Effector memory CD8-positive, alpha-beta T cell (primary cell): ENCODE data around the gene EMD.

Experiments used
- ATAC-seq: fragments of 150-1000 bp; cut with Tn5 transposase; replicated peaks from 2 replicates; pipeline ENCODE4 v1.10.0; 2021; ENCODE audit warnings: mild to moderate bottlenecking, moderate library complexity
- DNase-seq, 3 experiments: peaks; one replicate each; pipeline ENCODE4 v3.0.0; 2021
- H3K27ac Mint-ChIP-seq, 2 donors: one replicate each; pipeline ENCODE4 v1.8.0; 2022; ENCODE audit warnings: mild to moderate bottlenecking in 2 of 2, mixed read lengths in 2 of 2, moderate library complexity in 2 of 2
- H3K27me3 Mint-ChIP-seq, 2 donors: one replicate each; pipeline ENCODE4 v1.8.0; 2022; ENCODE audit warnings: mixed read lengths in 2 of 2
- H3K36me3 Mint-ChIP-seq: one replicate; pipeline ENCODE4 v1.8.0; 2022; ENCODE audit warnings: mild to moderate bottlenecking, moderate library complexity, mixed read lengths; ENCODE audit not compliant: insufficient read depth
- H3K4me1 Mint-ChIP-seq, 2 donors: one replicate each; pipeline ENCODE4 v1.8.0; 2022; ENCODE audit warnings: low read depth in 2 of 2, mixed read lengths in 2 of 2
- H3K4me3 Mint-ChIP-seq, 2 donors: one replicate each; pipeline ENCODE4 v1.8.0; 2022; ENCODE audit warnings: mild to moderate bottlenecking in 2 of 2, mixed read lengths in 2 of 2, moderate library complexity in 2 of 2
- H3K9me3 Mint-ChIP-seq, 2 donors: one replicate each; pipeline ENCODE4 v1.8.0; 2022; ENCODE audit warnings: mixed read lengths in 2 of 2

The EMD gene

DNA sequence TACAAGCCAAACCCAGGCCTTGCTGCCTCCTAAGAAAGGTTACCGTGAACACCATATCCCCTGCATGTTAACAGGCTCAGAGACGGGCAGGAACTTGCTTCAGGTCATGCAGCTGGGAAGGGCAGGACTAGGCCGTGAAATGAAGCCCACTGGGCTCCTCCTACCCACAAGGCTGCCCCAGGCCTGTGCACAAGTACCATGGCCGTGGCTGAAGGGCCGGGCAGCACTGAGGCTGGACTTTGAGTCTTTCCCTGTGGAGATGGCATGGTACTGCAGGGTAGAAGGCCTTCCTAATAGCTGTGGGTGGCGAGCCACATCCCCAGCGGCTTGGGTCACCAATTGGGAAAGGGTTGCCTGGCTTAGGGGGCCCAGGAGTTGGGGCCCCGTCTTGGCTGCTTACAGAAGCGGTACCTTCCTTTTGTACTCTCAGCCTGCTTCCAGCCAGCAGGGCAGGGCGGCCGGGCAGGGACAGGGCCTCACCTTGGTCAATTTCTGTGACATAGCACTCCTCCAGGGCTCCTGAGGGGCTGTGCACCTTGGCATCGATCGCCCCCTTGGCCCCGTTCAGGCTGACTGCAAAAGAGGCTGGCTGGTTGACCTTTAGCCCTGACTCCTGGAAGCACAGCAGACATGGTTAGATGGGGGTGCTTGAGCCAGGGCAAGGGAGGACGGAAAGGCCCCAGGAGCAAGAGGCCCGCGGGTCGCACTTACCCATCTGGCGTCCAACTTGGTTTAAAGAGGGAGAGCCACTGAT lies 28.5 kb upstream of the EMD start:
- Mint-ChIP-seq H3K27ac (peak overlapping the region; percentile 88 to 99), H3K27me3 (no peaks in the 10 kb centered on the region), H3K4me1 (peaks cover 14 to 45% of the 10 kb centered on the region in 2 donors), H3K36me3 (peaks cover 88% of the 10 kb centered on the region), H3K4me3 (peak overlapping the region; percentile 63 to 77), H3K9me3 (no peaks in the 10 kb centered on the region)
- ATAC-seq (no peak), DNase-seq (peak in 1 of 3 experiments; percentile 10)

DNA sequence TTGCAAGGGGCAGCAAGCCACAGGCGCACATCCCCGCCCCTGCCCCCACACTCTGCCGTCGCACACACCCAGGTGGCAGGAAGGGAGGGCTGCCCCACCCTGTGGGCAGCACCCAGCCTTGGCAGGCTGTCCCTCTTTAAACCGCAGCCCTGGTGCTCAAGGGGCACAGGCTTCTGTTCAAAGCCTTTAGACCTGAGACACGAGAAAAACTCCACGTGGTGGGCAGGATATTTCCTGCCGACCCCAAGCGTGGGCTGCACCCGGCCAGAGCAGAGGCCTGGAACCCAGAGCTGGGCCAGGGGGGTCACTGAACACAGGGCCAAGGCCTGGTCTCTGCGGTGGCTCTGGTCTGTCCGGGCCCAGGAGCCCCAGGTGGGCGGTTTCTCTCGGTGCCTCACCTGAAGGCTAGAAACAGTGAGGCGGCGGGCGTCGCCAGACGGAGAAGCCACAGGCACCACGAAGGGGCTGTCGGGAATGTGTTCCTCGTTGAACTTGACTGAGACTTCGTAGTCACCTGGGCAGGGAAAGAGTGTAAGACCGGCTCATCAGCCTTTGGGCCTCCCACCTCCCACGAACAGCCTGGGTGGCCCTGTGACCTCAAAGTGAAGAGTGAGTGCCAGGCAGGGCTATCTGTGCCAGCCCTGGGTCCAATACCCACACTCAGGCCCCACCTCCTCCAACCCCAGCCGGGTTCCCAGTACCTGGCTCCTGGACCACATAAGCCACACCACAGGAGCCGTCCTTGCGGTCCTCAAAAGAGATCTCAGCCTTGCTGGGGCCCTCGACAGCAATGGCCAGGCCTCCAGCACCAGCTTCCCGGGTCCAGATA lies 27.7 kb upstream of the EMD start:
- Mint-ChIP-seq H3K4me3 (peak overlapping the region; percentile 63 to 77), H3K36me3 (peaks cover 96% of the 10 kb centered on the region), H3K27ac (peak overlapping the region; percentile 88 to 99), H3K9me3 (no peaks in the 10 kb centered on the region), H3K4me1 (peaks cover 14 to 48% of the 10 kb centered on the region in 2 donors), H3K27me3 (no peaks in the 10 kb centered on the region)
- DNase-seq: peak; percentile 32 to 50 (median 46)
- peak; percentile 51 for ATAC-seq

DNA sequence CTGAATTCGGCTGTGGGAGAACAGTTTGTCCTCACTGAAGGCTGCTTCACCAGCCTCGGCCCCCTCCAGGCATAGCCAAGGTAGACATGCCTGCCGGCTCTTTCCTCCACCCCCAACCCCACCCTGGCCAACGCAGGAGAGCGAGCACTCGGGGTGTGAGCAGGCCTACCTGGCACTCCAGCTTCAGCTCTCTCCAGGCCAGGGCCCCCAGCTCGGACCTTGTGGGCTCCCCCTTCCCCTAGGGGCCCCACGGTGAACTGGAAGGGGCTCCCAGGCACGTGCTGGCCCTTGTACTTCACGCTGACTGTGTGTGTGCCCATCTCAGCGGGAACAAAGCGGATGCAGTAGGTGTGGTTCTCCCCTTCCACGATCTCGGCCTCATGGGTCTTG lies 27.1 kb upstream of the EMD start:
- Mint-ChIP-seq H3K27ac (peak overlapping the region; percentile 88 to 99), H3K4me1 (peaks cover 13 to 49% of the 10 kb centered on the region in 2 donors), H3K9me3 (no peaks in the 10 kb centered on the region), H3K27me3 (no peaks in the 10 kb centered on the region), H3K4me3 (peak overlapping the region; percentile 63 to 77), H3K36me3 (peaks cover 100% of the 10 kb centered on the region)
- ATAC-seq (peak; percentile 5), DNase-seq (no peak)

DNA sequence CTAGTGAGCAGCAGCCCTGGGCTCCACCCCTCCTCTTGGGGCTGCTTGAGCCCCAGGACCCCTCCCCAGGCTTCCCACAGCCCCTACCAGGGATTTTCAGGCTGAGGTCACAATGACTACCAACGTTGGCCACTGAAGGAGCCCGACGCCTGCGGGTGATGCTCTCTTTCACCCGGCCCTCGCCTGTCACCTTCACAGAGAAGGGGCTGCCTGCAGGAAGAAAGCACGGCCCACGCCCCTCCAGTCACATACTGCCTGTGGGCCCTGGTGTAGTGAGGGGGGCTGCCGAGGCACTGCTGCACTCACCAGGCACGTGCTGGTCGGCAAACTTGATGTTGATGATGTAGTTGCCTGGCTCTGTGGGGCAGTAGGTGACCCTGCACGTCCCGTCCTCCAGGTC lies 26.6 kb upstream of the EMD start:
- Mint-ChIP-seq H3K4me3 (peak overlapping the region; percentile 63 to 77), H3K27me3 (no peaks in the 10 kb centered on the region), H3K36me3 (peaks cover 100% of the 10 kb centered on the region), H3K4me1 (peaks cover 8 to 45% of the 10 kb centered on the region in 2 donors), H3K27ac (peak overlapping the region; percentile 88 to 99), H3K9me3 (no peaks in the 10 kb centered on the region)
- ATAC-seq: peak; percentile 6
- peak in 1 of 3 experiments; percentile 10 for DNase-seq

DNA sequence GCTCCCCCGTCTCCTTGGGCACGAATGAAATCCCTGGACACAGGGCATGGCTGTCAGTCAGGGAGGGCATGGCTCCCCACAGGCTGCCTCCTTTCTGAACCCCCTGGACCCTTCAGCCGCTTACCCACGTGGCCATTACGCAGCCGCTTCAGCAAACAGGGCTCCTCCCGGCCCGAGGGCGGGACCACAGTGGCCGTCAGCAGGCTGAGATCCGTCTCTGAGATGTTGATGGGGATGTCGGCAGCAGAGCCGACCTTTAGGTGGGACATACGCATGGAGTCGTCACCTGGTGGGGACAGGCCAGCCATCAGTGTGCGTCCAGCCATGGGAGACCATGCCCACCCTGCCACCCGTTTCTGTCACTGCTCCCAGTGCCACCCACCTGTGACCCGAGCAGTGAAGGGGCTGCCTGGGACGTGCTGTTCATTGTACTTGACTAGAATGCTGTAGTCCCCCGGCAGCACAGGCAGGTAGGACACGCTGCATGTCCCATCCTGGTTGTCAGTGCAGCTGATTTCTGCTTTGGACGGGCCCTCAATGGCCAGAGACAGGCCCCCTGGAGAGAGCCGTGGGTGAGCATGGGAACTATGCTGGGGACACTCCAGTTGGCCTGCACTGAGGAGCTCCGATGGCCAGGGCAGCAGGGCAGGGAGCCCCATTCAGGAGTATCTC lies 25.8 kb upstream of the EMD start:
- Mint-ChIP-seq H3K4me3 (peak overlapping the region in 1 of 2 donors; percentile 77), H3K4me1 (peaks cover 6 to 45% of the 10 kb centered on the region in 2 donors), H3K9me3 (no peaks in the 10 kb centered on the region), H3K27me3 (no peaks in the 10 kb centered on the region), H3K27ac (peak overlapping the region; percentile 44 to 99), H3K36me3 (peaks cover 100% of the 10 kb centered on the region)
- ATAC-seq: no peak
- peak in 1 of 3 experiments; percentile 1 for DNase-seq

DNA sequence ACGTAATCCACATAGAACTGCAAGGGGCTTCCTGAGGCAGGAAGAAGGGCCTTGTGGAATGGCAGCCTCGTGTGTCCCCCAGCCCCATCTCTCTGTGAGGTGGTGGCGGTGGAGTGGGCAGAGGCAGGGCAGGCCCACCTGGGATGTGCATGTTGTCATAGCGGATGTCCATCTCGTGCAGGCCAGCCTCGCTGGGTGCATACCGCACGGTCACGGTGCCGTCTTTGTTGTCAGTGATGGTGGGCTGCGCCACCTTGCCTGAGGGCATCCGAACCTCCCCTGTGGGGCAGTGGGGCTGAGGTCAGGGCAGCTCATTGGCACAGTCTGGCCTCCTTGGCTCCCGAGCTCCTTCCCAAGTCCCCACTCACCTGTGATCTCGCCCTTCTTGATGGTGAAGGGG lies 25.1 kb upstream of the EMD start:
- H3K36me3 Mint-ChIP-seq: peaks cover 100% of the 10 kb centered on the region

DNA sequence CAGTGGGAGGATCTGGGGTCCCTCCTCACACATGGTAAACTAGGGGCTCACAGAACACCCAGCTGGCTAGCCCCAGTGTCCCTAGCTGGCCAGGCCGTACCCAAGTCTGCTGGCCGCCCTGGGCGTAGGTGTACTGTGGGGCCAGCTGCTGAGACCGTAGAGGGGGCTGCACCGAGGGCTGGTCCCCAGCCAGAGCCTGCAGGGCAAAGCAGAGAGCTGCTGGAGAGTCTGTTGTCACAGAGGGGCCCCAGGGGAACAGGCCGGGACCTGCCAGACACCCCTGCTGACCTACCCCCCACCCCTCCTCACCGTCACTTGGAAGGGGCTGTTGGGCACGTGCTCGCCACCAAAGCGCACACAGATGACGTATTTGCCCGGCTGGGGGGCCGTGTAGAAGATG lies 24.6 kb upstream of the EMD start:
- Mint-ChIP-seq H3K4me3 (peak overlapping the region in 1 of 2 donors; percentile 23), H3K4me1 (peaks cover 12 to 45% of the 10 kb centered on the region in 2 donors), H3K27ac (peak overlapping the region; percentile 28 to 99), H3K36me3 (peaks cover 100% of the 10 kb centered on the region), H3K9me3 (no peaks in the 10 kb centered on the region), H3K27me3 (no peaks in the 10 kb centered on the region)
- no peak for ATAC-seq
- DNase-seq: no peak

More for the DNA sequence above, 25.1 kb upstream of the EMD start:
- DNase-seq (peak in 2 of 3 experiments; percentile 1 to 2), ATAC-seq (no peak)
- H3K27me3 Mint-ChIP-seq: no peaks in the 10 kb centered on the region
- peak overlapping the region; percentile 44 to 99 for H3K27ac Mint-ChIP-seq
- H3K4me3 Mint-ChIP-seq: peak overlapping the region in 1 of 2 donors; percentile 77
- peaks cover 12 to 49% of the 10 kb centered on the region in 2 donors for H3K4me1 Mint-ChIP-seq
- H3K9me3 Mint-ChIP-seq: no peaks in the 10 kb centered on the region

DNA sequence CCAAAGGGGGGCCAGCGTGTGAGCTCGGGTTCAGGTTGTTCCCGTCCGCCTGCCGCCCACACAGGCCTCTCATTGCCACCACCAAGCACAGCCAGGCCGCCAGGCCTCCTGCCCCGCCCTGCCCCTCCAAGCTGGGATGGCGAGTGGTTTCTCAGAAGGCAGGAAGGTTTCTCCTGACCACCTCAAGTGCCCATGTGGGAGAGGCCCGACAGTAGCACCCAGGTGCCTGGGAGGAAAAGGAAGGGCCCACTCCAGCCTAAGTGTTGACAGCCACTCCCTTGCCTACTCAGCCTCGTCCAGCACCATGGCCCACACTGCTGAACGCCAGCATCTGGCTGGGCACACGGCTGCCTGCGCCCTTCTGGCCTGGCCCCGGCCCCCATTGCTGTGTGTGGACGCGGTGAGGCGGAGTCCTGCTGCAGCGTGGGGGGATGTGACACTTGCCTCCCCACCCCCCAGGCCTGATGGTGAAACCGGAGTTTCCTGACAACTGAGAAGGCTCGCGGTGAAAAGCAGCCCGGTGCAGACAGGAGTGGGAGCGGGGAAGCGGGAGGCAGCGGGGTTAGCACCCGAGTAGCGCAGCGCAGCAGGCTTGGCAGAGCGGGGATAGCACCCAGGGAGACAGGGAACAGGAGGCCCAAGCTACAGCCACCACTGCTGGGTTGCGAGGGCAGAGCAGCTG lies 23.9 kb upstream of the EMD start:
- Mint-ChIP-seq H3K4me3 (peak overlapping the region; percentile 8 to 41), H3K9me3 (no peaks in the 10 kb centered on the region), H3K36me3 (peaks cover 100% of the 10 kb centered on the region), H3K27me3 (no peaks in the 10 kb centered on the region), H3K4me1 (peaks cover 12 to 41% of the 10 kb centered on the region in 2 donors), H3K27ac (peak overlapping the region in 1 of 2 donors; percentile 99)
- ATAC-seq: no peak
- peak in 1 of 3 experiments; percentile 3 for DNase-seq

DNA sequence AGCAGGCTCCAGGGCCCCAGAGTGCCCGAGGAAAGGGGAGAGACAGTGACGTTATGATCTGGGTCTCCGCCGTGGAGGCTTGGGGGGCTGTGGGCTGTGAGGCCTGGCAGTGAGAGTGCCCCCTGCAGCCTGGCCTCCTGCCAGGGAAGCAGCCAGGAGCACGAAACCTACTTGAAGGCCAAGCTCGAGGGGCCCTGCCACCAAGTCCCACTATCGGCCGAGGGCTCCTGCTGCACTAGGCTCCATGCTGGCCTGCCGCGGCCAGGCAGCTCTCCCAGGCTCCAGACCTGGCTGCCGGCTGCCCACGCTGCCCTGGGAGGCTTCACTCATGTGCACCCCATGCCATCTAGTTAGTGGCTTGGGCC lies 23.3 kb upstream of the EMD start:
- Mint-ChIP-seq H3K27me3 (no peaks in the 10 kb centered on the region), H3K4me1 (peaks cover 12 to 41% of the 10 kb centered on the region in 2 donors), H3K4me3 (peak overlapping the region in 1 of 2 donors; percentile 72), H3K9me3 (no peaks in the 10 kb centered on the region), H3K27ac (peak overlapping the region in 1 of 2 donors; percentile 99), H3K36me3 (peaks cover 100% of the 10 kb centered on the region)
- ATAC-seq: no peak
- no peak for DNase-seq

DNA sequence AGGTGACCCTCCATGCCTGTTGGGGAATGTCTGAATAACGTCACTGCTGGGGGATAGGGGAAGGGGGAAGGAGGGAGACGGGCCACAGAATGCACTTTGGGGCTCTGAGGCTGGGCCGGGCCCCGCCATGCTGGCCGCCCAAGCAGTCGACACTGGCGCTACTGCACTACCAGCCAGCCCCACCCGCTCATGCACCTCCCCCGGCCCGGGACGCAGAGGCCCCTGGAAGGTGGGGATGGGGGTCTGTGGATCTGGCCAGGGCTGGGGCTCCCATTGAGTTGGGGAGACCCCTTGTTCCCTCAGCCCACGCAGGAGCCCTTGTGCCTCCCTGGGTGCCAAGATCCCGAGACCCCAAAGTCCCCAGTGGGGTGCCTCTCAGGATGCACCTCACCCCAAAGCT lies 22.5 kb upstream of the EMD start:
- peaks cover 100% of the 10 kb centered on the region for H3K36me3 Mint-ChIP-seq
- ATAC-seq (no peak), DNase-seq (no peak)
- no peaks in the 10 kb centered on the region for H3K9me3 Mint-ChIP-seq
- no peaks in the 10 kb centered on the region for H3K27me3 Mint-ChIP-seq
- peaks cover 8 to 38% of the 10 kb centered on the region in 2 donors for H3K4me1 Mint-ChIP-seq
- peak overlapping the region in 1 of 2 donors; percentile 99 for H3K27ac Mint-ChIP-seq
- H3K4me3 Mint-ChIP-seq: peak overlapping the region in 1 of 2 donors; percentile 72

DNA sequence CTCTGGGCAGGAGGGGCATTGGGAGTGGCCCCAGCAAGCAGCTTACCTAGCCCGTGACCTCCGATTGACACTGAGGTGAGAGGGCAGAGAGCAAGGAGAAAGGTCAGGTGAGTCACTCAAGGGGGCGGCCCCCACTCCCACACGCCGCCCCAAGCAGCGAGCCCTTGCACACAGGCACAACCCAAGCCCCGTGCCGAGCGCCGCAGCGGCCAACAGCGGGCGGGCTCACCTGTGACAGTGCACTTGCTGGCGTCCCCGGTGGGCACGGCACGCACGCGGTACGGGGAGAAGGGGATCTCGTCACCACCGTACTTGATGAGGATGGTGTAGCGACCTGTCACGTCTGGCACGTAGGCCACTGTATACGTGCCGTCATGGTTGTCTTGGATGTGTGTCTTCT lies 21.9 kb upstream of the EMD start:
- no peak for ATAC-seq
- H3K4me3 Mint-ChIP-seq: peak overlapping the region; percentile 36 to 51
- no peak for DNase-seq
- H3K9me3 Mint-ChIP-seq: no peaks in the 10 kb centered on the region
- peaks cover 100% of the 10 kb centered on the region for H3K36me3 Mint-ChIP-seq
- peaks cover 6 to 33% of the 10 kb centered on the region in 2 donors for H3K4me1 Mint-ChIP-seq
- no peaks in the 10 kb centered on the region for H3K27me3 Mint-ChIP-seq
- H3K27ac Mint-ChIP-seq: peak overlapping the region in 1 of 2 donors; percentile 99

DNA sequence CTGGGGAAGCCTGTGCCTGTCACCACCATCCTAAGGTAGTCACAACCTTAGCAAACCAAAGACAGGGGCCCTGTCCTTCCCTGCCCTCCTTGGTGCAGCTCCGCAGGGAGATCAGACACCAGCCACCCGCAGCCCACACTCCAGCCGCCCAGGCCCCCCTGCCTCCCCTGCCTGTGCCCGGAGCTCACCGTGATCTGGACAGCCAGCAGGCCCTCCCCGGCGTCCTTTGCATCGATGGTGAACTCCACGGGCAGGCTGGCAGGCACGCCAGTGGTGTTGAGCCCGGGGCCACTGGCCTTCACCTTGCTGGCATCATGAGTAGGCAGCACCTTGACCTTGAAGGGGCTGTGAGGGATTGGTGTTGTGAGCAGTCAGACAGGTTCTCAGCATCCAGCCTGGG lies 21.1 kb upstream of the EMD start:
- Mint-ChIP-seq H3K9me3 (no peaks in the 10 kb centered on the region), H3K4me1 (peaks cover 6 to 35% of the 10 kb centered on the region in 2 donors), H3K27ac (peak overlapping the region in 1 of 2 donors; percentile 99), H3K36me3 (peaks cover 100% of the 10 kb centered on the region), H3K27me3 (no peaks in the 10 kb centered on the region), H3K4me3 (peak overlapping the region in 1 of 2 donors; percentile 74)
- no peak for ATAC-seq
- no peak for DNase-seq

DNA sequence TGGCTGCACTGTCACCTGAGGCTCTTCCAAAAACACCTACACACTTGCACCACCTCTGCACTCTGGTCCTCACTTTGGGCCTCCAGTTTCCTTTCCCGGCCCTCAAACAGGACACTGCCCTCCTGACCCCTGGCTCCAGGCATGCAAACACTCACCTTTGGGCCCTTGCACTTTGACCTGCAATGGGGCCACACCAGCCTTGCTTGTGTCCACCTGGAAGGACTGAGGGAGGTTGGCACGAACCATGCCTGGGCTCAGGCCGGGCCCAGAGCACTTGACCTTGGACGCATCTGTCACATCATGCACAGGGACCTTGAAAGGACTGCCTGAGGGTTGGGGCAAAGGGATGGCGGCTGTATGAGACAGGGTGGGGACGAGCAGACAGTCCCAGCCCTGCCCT lies 20.3 kb upstream of the EMD start:
- ATAC-seq: no peak
- H3K27me3 Mint-ChIP-seq: no peaks in the 10 kb centered on the region
- no peak for DNase-seq
- H3K9me3 Mint-ChIP-seq: no peaks in the 10 kb centered on the region
- H3K27ac Mint-ChIP-seq: peak overlapping the region; percentile 75 to 93
- peaks cover 6 to 31% of the 10 kb centered on the region in 2 donors for H3K4me1 Mint-ChIP-seq
- H3K4me3 Mint-ChIP-seq: peak overlapping the region; percentile 18 to 74
- H3K36me3 Mint-ChIP-seq: peaks cover 100% of the 10 kb centered on the region
